Colonic mucosa (tissue), 4 donors: ENCODE measurements around the gene CAMTA1. TPM values are rescaled to one million over a fixed set of nuclear protein-coding genes. Genes with fewer than 3 reads are reported as not detected.

Source experiments
- DNase-seq: peaks from one replicate; pipeline ENCODE4 v3.0.0-alpha.2; 2020
- H3K27ac ChIP-seq: fragments of 200-600 bp; one replicate; pipeline ENCODE4 v1.8.0; 2021
- H3K27me3 ChIP-seq: fragments of 200-600 bp; one replicate; pipeline ENCODE4 v1.8.0; 2021
- H3K36me3 ChIP-seq: fragments of 200-600 bp; one replicate; pipeline ENCODE4 v1.8.0; 2021
- H3K4me1 ChIP-seq: fragments of 200-600 bp; one replicate; pipeline ENCODE4 v1.8.0; 2021; ENCODE audit warnings: mild to moderate bottlenecking
- H3K4me3 ChIP-seq: fragments of 200-600 bp; one replicate; pipeline ENCODE4 v1.8.0; 2021
- H3K9ac ChIP-seq, 2 donors: one replicate each; pipeline ENCODE4 v1.7.0; 2013; ENCODE audit warnings: control low read depth in 2 of 2, low read depth in 2 of 2, low read length in 2 of 2
- H3K9me3 ChIP-seq: fragments of 200-600 bp; one replicate; pipeline ENCODE4 v1.8.0; 2021
- CTCF ChIP-seq: fragments of 200-600 bp; IDR thresholded peaks from one replicate; pipeline ENCODE4 v1.8.0; 2022; ENCODE audit warnings: antibody characterized with exemption, mild to moderate bottlenecking
- intact Hi-C: fragments of 100-400 bp; cut with DNase I; formaldehyde crosslinking; loops from one replicate; pipeline ENCODE4 v1.14.1; 2022
- total RNA-seq, 2 donors: library from RNA; stranded (reverse); fragmentation: NEBNext Ultra II Directional in 1 of 2; extraction: Animal tissue kit (Norgen Biotek cat#: 25700) in 1 of 2; gene quantifications; one replicate each; pipeline ENCODE4 v1.2.1, GENCODE V29; 2021
- donor health status: healthy.
- donor health status: DM: no; HTN: no; CAD: no.
- donor health status: DM: no; HTN: no; CAD: no.

CAMTA1 gene
- total RNA-seq, 2 donors from 2014 or later, result 76.8 to 92.8 TPM

GRCh38 chr1:7770669-7770996, 985.4 kb downstream of the CAMTA1 start:
- Histone ChIP-seq H3K27ac (peak overlapping the region; percentile 90), H3K4me1 (peaks cover 4% of the 10 kb centered on the region), H3K4me3 (peak overlapping the region; percentile 74), H3K9me3 (no peaks in the 10 kb centered on the region), H3K36me3 (no peaks in the 10 kb centered on the region), H3K9ac (peak overlapping the region; percentile 54 to 88), H3K27me3 (no peaks in the 10 kb centered on the region)
- no peak for TF ChIP-seq CTCF
- intact Hi-C loops, result no loop called here
- DNase-seq, result no peak

- Histone ChIP-seq H3K36me3 (no peaks in the 10 kb centered on the region), H3K9me3 (no peaks in the 10 kb centered on the region), H3K4me3 (peak within 1 kb of the TSS; percentile 74), H3K27ac (peak within 1 kb of the TSS; percentile 90), H3K4me1 (peaks cover 4% of the 10 kb centered on the region), H3K27me3 (no peaks in the 10 kb centered on the region), H3K9ac (peak within 1 kb of the TSS; percentile 85 to 99)
- intact Hi-C loops, result no loop called here
- TF ChIP-seq CTCF, result no peak
- peak; percentile 94 for DNase-seq
Observed at GRCh38 chr1:7770997-7771822, 986.0 kb downstream of the CAMTA1 start, which contains the start of gene VAMP3. Gene VAMP3, plus strand, starts transcription at chr1:7771296. Its CDS starts 88 bp downstream, at chr1:7771384.

GRCh38 chr1:7771823-7772299, 986.6 kb downstream of the CAMTA1 start:
- intact Hi-C loops, result no loop called here
- TF ChIP-seq CTCF, result no peak
- Histone ChIP-seq H3K4me3 (peak overlapping the region; percentile 74), H3K27ac (peak overlapping the region; percentile 90), H3K9me3 (no peaks in the 10 kb centered on the region), H3K36me3 (no peaks in the 10 kb centered on the region), H3K9ac (peak overlapping the region; percentile 85 to 99), H3K27me3 (no peaks in the 10 kb centered on the region), H3K4me1 (peaks cover 4% of the 10 kb centered on the region)
- DNase-seq, result no peak

DNA sequence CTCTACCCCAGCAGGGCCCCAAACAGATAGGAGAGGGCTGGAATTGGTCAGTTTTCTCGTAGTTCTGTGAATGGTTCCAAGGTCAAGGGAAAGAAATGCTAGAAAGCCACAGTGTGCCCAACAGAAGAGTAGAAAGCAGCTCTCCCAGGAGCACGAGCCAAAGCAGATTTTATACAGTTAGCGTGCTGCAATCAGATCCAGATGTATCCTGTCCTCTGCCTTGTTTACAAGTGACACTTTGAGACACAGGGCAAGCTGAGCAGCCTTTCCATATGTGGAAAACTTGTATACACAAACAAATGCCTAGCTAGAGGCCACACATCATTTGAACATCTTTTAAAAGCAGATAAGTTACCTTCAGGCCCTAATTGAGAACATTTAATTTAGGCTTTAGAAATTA, 992.3 kb downstream of the CAMTA1 start:
- no peak overlapping the region for H3K27ac ChIP-seq
- intact Hi-C loops, result no loop called here

DNA sequence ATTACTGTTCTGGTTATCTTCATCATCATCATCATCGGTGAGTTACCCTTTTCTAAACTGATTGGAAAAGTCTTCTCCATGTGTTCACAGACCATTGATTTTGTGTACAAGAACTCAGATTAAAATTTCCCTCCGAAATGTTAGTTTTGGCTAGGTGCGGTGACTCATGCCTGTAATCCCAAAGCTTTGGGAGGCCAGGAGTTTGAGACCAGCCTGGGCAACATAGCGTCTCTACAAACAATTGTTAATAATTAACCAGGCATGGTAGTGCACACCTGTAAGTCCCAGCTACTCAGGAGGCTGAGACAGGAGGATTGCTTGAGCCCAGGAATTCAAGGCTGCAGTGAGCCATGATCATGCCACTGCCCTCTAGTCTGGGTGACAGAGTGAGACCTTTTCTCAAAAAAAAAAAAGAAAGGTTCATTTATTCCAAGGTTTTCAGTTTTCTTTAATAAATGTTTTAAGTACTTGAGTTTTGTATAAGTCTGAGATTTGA, 992.9 kb downstream of the CAMTA1 start:
- H3K4me3 ChIP-seq, result no peak overlapping the region
- H3K27ac ChIP-seq, result no peak overlapping the region
- no peak for DNase-seq
- H3K9me3 ChIP-seq, result no peaks in the 10 kb centered on the region
- no peaks in the 10 kb centered on the region for H3K36me3 ChIP-seq
- H3K27me3 ChIP-seq, result no peaks in the 10 kb centered on the region
- no peak overlapping the region for H3K9ac ChIP-seq
- intact Hi-C loops, result no loop called here
- H3K4me1 ChIP-seq, result no peaks in the 10 kb centered on the region
- no peak for TF ChIP-seq CTCF

More for the DNA sequence above, 992.3 kb downstream of the CAMTA1 start:
- Histone ChIP-seq H3K36me3 (no peaks in the 10 kb centered on the region), H3K9ac (no peak overlapping the region), H3K4me1 (no peaks in the 10 kb centered on the region), H3K9me3 (no peaks in the 10 kb centered on the region), H3K27me3 (no peaks in the 10 kb centered on the region), H3K4me3 (no peak overlapping the region)
- no peak for TF ChIP-seq CTCF
- DNase-seq, result no peak
